Neutrophil (primary cell): ENCODE results near the gene KLHL18.

ENCODE experiments used
- H3K27ac ChIP-seq: fragments of 200-600 bp; sonication (generic); 2 replicates; pipeline ENCODE4 v1.5.1; 2016; ENCODE audit warnings: mild to moderate bottlenecking, moderate library complexity
- H3K27me3 ChIP-seq: fragments of 200-600 bp; sonication (generic); 2 replicates; pipeline ENCODE4 v1.6.0; 2016; ENCODE audit warnings: mild to moderate bottlenecking
- H3K36me3 ChIP-seq: fragments of 200-600 bp; sonication (generic); 2 replicates; pipeline ENCODE4 v1.5.1; 2017
- H3K4me1 ChIP-seq, 2 experiments: fragments of 200-600 bp in 1 of 2; sonication (generic) in 1 of 2; 1 replicate in 1 of 2; 2 replicates in 1 of 2; pipeline versions ENCODE4 v1.5.1 to v1.6.1; 2013 to 2016; ENCODE audit warnings: low read depth in 1 of 2, low read length in 1 of 2, mild to moderate bottlenecking in 1 of 2, moderate library complexity in 1 of 2; ENCODE audit not compliant: control insufficient read depth in 1 of 2, insufficient read depth in 1 of 2
- H3K4me3 ChIP-seq, 2 experiments: fragments of 200-600 bp in 1 of 2; sonication (generic) in 1 of 2; 1 replicate in 1 of 2; 2 replicates in 1 of 2; pipeline ENCODE4 v1.5.1; 2013 to 2016; ENCODE audit warnings: low read depth in 1 of 2, low read length in 1 of 2, mild to moderate bottlenecking in 1 of 2, moderate library complexity in 1 of 2
- H3K9me3 ChIP-seq: fragments of 200-600 bp; sonication (generic); 2 replicates; pipeline ENCODE4 v1.5.1; 2016
- CTCF ChIP-seq: fragments of 200-600 bp; sonication (generic); IDR thresholded peaks from 2 replicates; pipeline ENCODE4 v1.5.1; 2016; ENCODE audit warnings: antibody characterized with exemption

Gene KLHL18

GRCh38 chr3:47319956-47320355 is 37.2 kb downstream of the KLHL18 start:
- Histone ChIP-seq H3K36me3 (peaks cover 62% of the 10 kb centered on the region), H3K4me3 (no peak overlapping the region), H3K27me3 (no peaks in the 10 kb centered on the region), H3K4me1 (peaks cover 0 to 5% of the 10 kb centered on the region in 2 experiments), H3K9me3 (no peaks in the 10 kb centered on the region), H3K27ac (no peak overlapping the region)
- TF ChIP-seq CTCF = no peak

GRCh38 chr3:47323431-47324277 is 40.9 kb downstream of the KLHL18 start:
- Histone ChIP-seq H3K36me3 (peaks cover 85% of the 10 kb centered on the region), H3K4me1 (no peaks in the 10 kb centered on the region), H3K9me3 (no peaks in the 10 kb centered on the region), H3K27ac (peak overlapping the region; percentile 23), H3K27me3 (no peaks in the 10 kb centered on the region), H3K4me3 (no peak overlapping the region)
- no peak for TF ChIP-seq CTCF

- TF ChIP-seq CTCF = peak; percentile 51
- Histone ChIP-seq H3K27ac (no peak overlapping the region), H3K9me3 (no peaks in the 10 kb centered on the region), H3K4me1 (no peaks in the 10 kb centered on the region), H3K27me3 (no peaks in the 10 kb centered on the region), H3K36me3 (peaks cover 84% of the 10 kb centered on the region), H3K4me3 (no peak overlapping the region)
Measured at GRCh38 chr3:47324278-47324865, 41.6 kb downstream of the KLHL18 start.

- no peaks in the 10 kb centered on the region for H3K9me3 ChIP-seq
- H3K27ac ChIP-seq = no peak overlapping the region
- H3K4me1 ChIP-seq = no peaks in the 10 kb centered on the region
- no peak overlapping the region for H3K4me3 ChIP-seq
- H3K36me3 ChIP-seq = peaks cover 87% of the 10 kb centered on the region
- no peaks in the 10 kb centered on the region for H3K27me3 ChIP-seq
- no peak for TF ChIP-seq CTCF
Measured at GRCh38 chr3:47333907-47334306, 51.2 kb downstream of the KLHL18 start.

GRCh38 chr3:47337656-47338055 is 54.9 kb downstream of the KLHL18 start:
- H3K27me3 ChIP-seq = no peaks in the 10 kb centered on the region
- H3K36me3 ChIP-seq = peaks cover 99% of the 10 kb centered on the region
- H3K9me3 ChIP-seq = no peaks in the 10 kb centered on the region
- no peak for TF ChIP-seq CTCF
- no peak overlapping the region for H3K4me3 ChIP-seq
- no peaks in the 10 kb centered on the region for H3K4me1 ChIP-seq
- H3K27ac ChIP-seq = no peak overlapping the region
